Caco-2 (cell line): ENCODE measurements around the gene CNTRL. TPM values are rescaled to one million over a fixed set of nuclear protein-coding genes. Genes with fewer than 3 reads are reported as not detected.

ENCODE experiments used
- BruUV-seq: library from RNA; stranded (reverse); fragments of 400-500 nt; replicated peaks from 2 replicates; lab custom pipeline; 2021; lab: Mats Ljungman, UMichigan
- CTCF ChIA-PET: fragments of 300-600 bp; sonication (Branson Sonifier 250); formaldehyde crosslinking; loops from one replicate; lab custom pipeline; 2022; ENCODE audit warnings: antibody characterized with exemption; lab: Charles Lee
- POLR2A ChIA-PET: fragments of 300-600 bp; sonication (Branson Sonifier 250); formaldehyde crosslinking; loops from one replicate; lab custom pipeline; 2022; ENCODE audit warnings: antibody characterized with exemption; lab: Charles Lee
- DNase-seq, 2 experiments: peaks; one replicate each; pipeline versions ENCODE4 v3.0.0 to v3.0.0-alpha.2; 2020 to 2022
- H3K27me3 ChIP-seq: replicated peaks from 2 replicates; pipeline ENCODE4 v1.6.0; 2011; ENCODE audit warnings: low read length; ENCODE audit not compliant: control insufficient read depth, insufficient read depth
- H3K36me3 ChIP-seq: 2 replicates; pipeline ENCODE4 v1.5.1; 2011; ENCODE audit warnings: low read length; ENCODE audit not compliant: control insufficient read depth, insufficient read depth
- H3K4me1 ChIP-seq: fragments of 250-450 bp; sonication (Bioruptor Pico); 2 replicates; pipeline ENCODE4 v1.5.1; 2020; ENCODE audit warnings: mild to moderate bottlenecking
- H3K4me3 ChIP-seq: 2 replicates; pipeline ENCODE4 v1.5.1; 2011; ENCODE audit warnings: low read depth, mild to moderate bottlenecking, control low read depth, low read length
- H3K9me3 ChIP-seq: fragments of 250-450 bp; sonication (Bioruptor Pico); 2 replicates; pipeline ENCODE4 v1.5.1; 2020; ENCODE audit warnings: mild to moderate bottlenecking, moderate library complexity
- H3K27ac Mint-ChIP-seq: one replicate; pipeline ENCODE4 v1.8.0; 2022; ENCODE audit warnings: mixed read lengths; ENCODE audit not compliant: unreplicated experiment
- H3K27me3 Mint-ChIP-seq: one replicate; pipeline ENCODE4 v1.8.0; 2022; ENCODE audit warnings: mixed read lengths; ENCODE audit not compliant: insufficient read depth, unreplicated experiment
- H3K36me3 Mint-ChIP-seq: one replicate; pipeline ENCODE4 v1.8.0; 2022; ENCODE audit warnings: mild to moderate bottlenecking, mixed read lengths; ENCODE audit not compliant: insufficient read depth, unreplicated experiment
- H3K4me1 Mint-ChIP-seq: one replicate; pipeline ENCODE4 v1.8.0; 2022; ENCODE audit warnings: low read depth, mixed read lengths; ENCODE audit not compliant: unreplicated experiment
- H3K4me3 Mint-ChIP-seq: one replicate; pipeline ENCODE4 v1.8.0; 2022; ENCODE audit warnings: mild to moderate bottlenecking, moderate library complexity, mixed read lengths; ENCODE audit not compliant: unreplicated experiment
- H3K9me3 Mint-ChIP-seq: one replicate; pipeline ENCODE4 v1.8.0; 2022; ENCODE audit warnings: mixed read lengths; ENCODE audit not compliant: unreplicated experiment
- CTCF ChIP-seq, 2 experiments: fragments of 200-600 bp in 1 of 2; IDR thresholded peaks; 1 replicate in 1 of 2; 2 replicates in 1 of 2; pipeline versions ENCODE4 v1.5.1 to v1.8.0; 2011 to 2022; ENCODE audit warnings: antibody characterized with exemption in 1 of 2, control low read depth in 1 of 2, inconsistent platforms in 1 of 2, low read depth in 1 of 2, low read length in 1 of 2, mild to moderate bottlenecking in 1 of 2, moderate library complexity in 1 of 2; ENCODE audit not compliant: insufficient read depth in 1 of 2, severe bottlenecking in 1 of 2, unreplicated experiment in 1 of 2
- intact Hi-C: fragments of 100-400 bp; cut with micrococcal nuclease; formaldehyde crosslinking; loops from one replicate; pipeline ENCODE4 v1.10.0; 2022; ENCODE audit not compliant: unreplicated experiment
- total RNA-seq: library from RNA; stranded (reverse); gene quantifications from 2 replicates; pipeline ENCODE4 v1.2.3, GENCODE V29; 2022

The CNTRL gene
- total RNA-seq, 1 experiment from 2014 or later: 12.0 TPM

- Mint-ChIP-seq H3K27ac (no peak overlapping the region), H3K36me3 (peaks cover 13% of the 10 kb centered on the region), H3K4me3 (no peak overlapping the region), H3K9me3 (no peaks in the 10 kb centered on the region), H3K4me1 (peaks cover 25% of the 10 kb centered on the region), H3K27me3 (no peaks in the 10 kb centered on the region)
- CTCF ChIA-PET: no interaction called here
- BruUV-seq: no TSS peak
- no peak for DNase-seq
- H3K27me3 ChIP-seq: no peaks in the 10 kb centered on the region
- intact Hi-C loops: no loop called here
- H3K9me3 ChIP-seq: no peaks in the 10 kb centered on the region; the same call in 1 of the 2 replicates
- POLR2A ChIA-PET: no interaction called here
- H3K36me3 ChIP-seq: no peaks in the 10 kb centered on the region
- no peak for TF ChIP-seq CTCF (IDR thresholded peaks at IDR 0.05; ENCODE audit: insufficient read depth in 1 of 2, low read depth in 1 of 2, low read length in 1 of 2, severe bottlenecking in 1 of 2, unreplicated experiment in 1 of 2)
- peaks cover 30% of the 10 kb centered on the region for H3K4me1 ChIP-seq
- no peak overlapping the region for H3K4me3 ChIP-seq
These were observed 118.3 kb downstream of the CNTRL start for GRCh38 chr9:121192959-121193640.

GRCh38 chr9:121194730-121195129 is 120.0 kb downstream of the CNTRL start:
- Histone ChIP-seq H3K4me1 (peaks cover 37% of the 10 kb centered on the region), H3K4me3 (no peak overlapping the region), H3K27me3 (no peaks in the 10 kb centered on the region), H3K36me3 (no peaks in the 10 kb centered on the region), H3K9me3 (no peaks in the 10 kb centered on the region; the same call in 1 of the 2 replicates)
- POLR2A ChIA-PET: no interaction called here
- Mint-ChIP-seq H3K4me1 (peaks cover 24% of the 10 kb centered on the region), H3K4me3 (no peak overlapping the region), H3K36me3 (peaks cover 9% of the 10 kb centered on the region), H3K27ac (peak overlapping the region; percentile 4), H3K27me3 (no peaks in the 10 kb centered on the region), H3K9me3 (no peaks in the 10 kb centered on the region)
- intact Hi-C loops: no loop called here
- no peak for DNase-seq
- no peak for TF ChIP-seq CTCF (IDR thresholded peaks at IDR 0.05; ENCODE audit: insufficient read depth in 1 of 2, low read depth in 1 of 2, low read length in 1 of 2, severe bottlenecking in 1 of 2, unreplicated experiment in 1 of 2)
- CTCF ChIA-PET: interaction anchor here (1.0 kb wide), 1 partner anchor 73 kb away, joined by 3 read pairs; no protein-coding TSS in a partner anchor
- no TSS peak for BruUV-seq

GRCh38 chr9:121196389-121196788 is 121.6 kb downstream of the CNTRL start:
- Histone ChIP-seq H3K36me3 (no peaks in the 10 kb centered on the region), H3K9me3 (no peaks in the 10 kb centered on the region; the same call in 1 of the 2 replicates), H3K27me3 (no peaks in the 10 kb centered on the region), H3K4me1 (peaks cover 46% of the 10 kb centered on the region), H3K4me3 (no peak overlapping the region)
- Mint-ChIP-seq H3K9me3 (no peaks in the 10 kb centered on the region), H3K27me3 (no peaks in the 10 kb centered on the region), H3K36me3 (peaks cover under 1% of the 10 kb centered on the region), H3K4me1 (peaks cover 25% of the 10 kb centered on the region), H3K4me3 (no peak overlapping the region), H3K27ac (no peak overlapping the region)
- ChIA-PET CTCF (no interaction called here), POLR2A (no interaction called here)
- BruUV-seq: no TSS peak
- intact Hi-C loops: no loop called here
- DNase-seq: no peak
- no peak for TF ChIP-seq CTCF (IDR thresholded peaks at IDR 0.05; ENCODE audit: insufficient read depth in 1 of 2, low read depth in 1 of 2, low read length in 1 of 2, severe bottlenecking in 1 of 2, unreplicated experiment in 1 of 2)
